DOHH2 (cell line): ENCODE data around the gene DSCAML1.

ENCODE experiments used
- H3F3A ChIP-seq: fragments of 200-600 bp; sonication (generic), shearing (Covaris generic); 2 replicates; pipeline ENCODE4 v1.6.0; 2016; ENCODE audit warnings: antibody characterized with exemption, mild to moderate bottlenecking; ENCODE audit not compliant: control insufficient read depth, insufficient read depth
- H3K27ac ChIP-seq: fragments of 200-600 bp; sonication (generic); 2 replicates; pipeline ENCODE4 v1.5.1; 2014; ENCODE audit warnings: low read depth, mild to moderate bottlenecking, low read length, moderate library complexity
- H3K27me3 ChIP-seq: fragments of 200-600 bp; sonication (generic); 2 replicates; pipeline ENCODE4 v1.6.1; 2014; ENCODE audit warnings: mild to moderate bottlenecking, low read length, mixed read lengths; ENCODE audit not compliant: control insufficient read depth
- H3K36me3 ChIP-seq: fragments of 200-600 bp; sonication (generic); 2 replicates; pipeline ENCODE4 v1.6.1; 2014; ENCODE audit warnings: mild to moderate bottlenecking, low read length, moderate library complexity, mixed read lengths; ENCODE audit not compliant: control insufficient read depth
- H3K4me1 ChIP-seq: fragments of 200-600 bp; sonication (generic); 2 replicates; pipeline ENCODE4 v1.6.1; 2014; ENCODE audit warnings: mild to moderate bottlenecking, low read length, mixed read lengths; ENCODE audit not compliant: control insufficient read depth
- H3K4me2 ChIP-seq: fragments of 200-600 bp; sonication (generic); 2 replicates; pipeline ENCODE4 v1.6.0; 2014; ENCODE audit warnings: mild to moderate bottlenecking, low read length, moderate library complexity
- H3K4me3 ChIP-seq: fragments of 200-600 bp; sonication (generic); 2 replicates; pipeline ENCODE4 v1.5.1; 2014; ENCODE audit warnings: mild to moderate bottlenecking, low read length, mixed read lengths
- H3K79me2 ChIP-seq: fragments of 200-600 bp; sonication (generic); 2 replicates; pipeline ENCODE4 v1.6.1; 2014; ENCODE audit warnings: mild to moderate bottlenecking, low read length, mixed read lengths; ENCODE audit not compliant: control insufficient read depth
- H3K9me2 ChIP-seq: fragments of 200-600 bp; sonication (generic); replicated peaks from 2 replicates; pipeline ENCODE4 v1.6.1; 2014; ENCODE audit warnings: mild to moderate bottlenecking, low read length, mixed read lengths; ENCODE audit not compliant: control insufficient read depth
- H3K9me3 ChIP-seq: fragments of 200-600 bp; sonication (generic); 2 replicates; pipeline ENCODE4 v1.6.1; 2014; ENCODE audit warnings: antibody characterized with exemption, low read length, mixed read lengths; ENCODE audit not compliant: control insufficient read depth, insufficient read depth
- H4K20me1 ChIP-seq: fragments of 200-600 bp; sonication (generic); 2 replicates; pipeline ENCODE4 v1.6.0; 2014; ENCODE audit warnings: low read depth, mild to moderate bottlenecking, antibody characterized with exemption, low read length, moderate library complexity; ENCODE audit not compliant: control insufficient read depth, insufficient read depth
- CTCF ChIP-seq: fragments of 200-600 bp; sonication (generic); IDR thresholded peaks from one replicate; pipeline ENCODE4 v1.5.1; 2014; ENCODE audit warnings: antibody characterized with exemption, mild to moderate bottlenecking, low read depth, low read length; ENCODE audit not compliant: poor library complexity, severe bottlenecking
- EZH2phosphoT487 ChIP-seq: fragments of 200-600 bp; sonication (generic); IDR thresholded peaks from 2 replicates; pipeline ENCODE4 v1.6.1; 2017; ENCODE audit warnings: borderline replicate concordance, mild to moderate bottlenecking, antibody characterized with exemption, low read length, moderate library complexity, mixed read lengths

DSCAML1 gene

GRCh38 chr11:117417342-117417741 is 379.7 kb downstream of the DSCAML1 start:
- Histone ChIP-seq H3K27me3 (peaks cover 18% of the 10 kb centered on the region; the same call in 1 of the 2 replicates), H3K27ac (no peak overlapping the region), H3K9me3 (no peaks in the 10 kb centered on the region), H3F3A (no peaks in the 10 kb centered on the region), H3K4me1 (no peaks in the 10 kb centered on the region), H3K36me3 (no peaks in the 10 kb centered on the region), H3K9me2 (no peaks in the 10 kb centered on the region), H3K79me2 (no peaks in the 10 kb centered on the region), H3K4me3 (no peak overlapping the region), H4K20me1 (no peaks in the 10 kb centered on the region), H3K4me2 (no peak overlapping the region)
- TF ChIP-seq EZH2phosphoT487 = no peak
- TF ChIP-seq CTCF = no peak

- no peaks in the 10 kb centered on the region for H3K36me3 ChIP-seq
- H3K4me3 ChIP-seq = no peak overlapping the region
- peaks cover 16% of the 10 kb centered on the region; the same call in 1 of the 2 replicates for H3K27me3 ChIP-seq
- H4K20me1 ChIP-seq = no peaks in the 10 kb centered on the region
- H3K9me2 ChIP-seq = no peaks in the 10 kb centered on the region
- H3K9me3 ChIP-seq = no peaks in the 10 kb centered on the region
- no peak overlapping the region for H3K4me2 ChIP-seq
- H3K4me1 ChIP-seq = no peaks in the 10 kb centered on the region
- no peak overlapping the region for H3K27ac ChIP-seq
- TF ChIP-seq CTCF (no peak), EZH2phosphoT487 (no peak)
- H3K79me2 ChIP-seq = no peaks in the 10 kb centered on the region
- H3F3A ChIP-seq = no peaks in the 10 kb centered on the region
Measured at GRCh38 chr11:117415358-117415896, 381.6 kb downstream of the DSCAML1 start.

GRCh38 chr11:117414724-117415123 is 382.3 kb downstream of the DSCAML1 start:
- no peaks in the 10 kb centered on the region for H3K9me2 ChIP-seq
- TF ChIP-seq EZH2phosphoT487 (no peak), CTCF (no peak)
- H3K27me3 ChIP-seq = peaks cover 16% of the 10 kb centered on the region; the same call in 1 of the 2 replicates
- H3K4me2 ChIP-seq = no peak overlapping the region
- H3K4me3 ChIP-seq = no peak overlapping the region
- H3K9me3 ChIP-seq = no peaks in the 10 kb centered on the region
- H3K4me1 ChIP-seq = no peaks in the 10 kb centered on the region
- H4K20me1 ChIP-seq = no peaks in the 10 kb centered on the region
- no peaks in the 10 kb centered on the region for H3F3A ChIP-seq
- H3K36me3 ChIP-seq = peaks cover 3% of the 10 kb centered on the region; the same call in 1 of the 2 replicates
- H3K27ac ChIP-seq = no peak overlapping the region
- H3K79me2 ChIP-seq = no peaks in the 10 kb centered on the region
